Measurements from ENCODE around the gene SHISA6.

The SHISA6 gene

GRCh38 chr17:11356371-11356770 is 115.4 kb downstream of the SHISA6 start:
- no peak for DNase-seq

- no peak for DNase-seq
Observed at GRCh38 chr17:11363565-11364117, 122.6 kb downstream of the SHISA6 start.

- no peak for DNase-seq
Observed at GRCh38 chr17:11366272-11366850, 125.3 kb downstream of the SHISA6 start.

GRCh38 chr17:11369575-11369974 is 128.6 kb downstream of the SHISA6 start:
- no peak for DNase-seq

- DNase-seq = no peak
Observed at GRCh38 chr17:11372692-11373091, 131.7 kb downstream of the SHISA6 start.

- DNase-seq = no peak
Observed at GRCh38 chr17:11378506-11378905, 137.5 kb downstream of the SHISA6 start.

GRCh38 chr17:11380761-11381160 is 139.7 kb downstream of the SHISA6 start:
- no peak for DNase-seq

GRCh38 chr17:11383157-11383556 is 142.1 kb downstream of the SHISA6 start:
- DNase-seq = no peak

- no peak for DNase-seq
Observed at GRCh38 chr17:11384131-11384530, 143.1 kb downstream of the SHISA6 start.

GRCh38 chr17:11387610-11388009 is 146.6 kb downstream of the SHISA6 start:
- DNase-seq = no peak

- DNase-seq = no peak
Observed at GRCh38 chr17:11388054-11388453, 147.0 kb downstream of the SHISA6 start.

GRCh38 chr17:11389583-11389982 is 148.6 kb downstream of the SHISA6 start:
- no peak for DNase-seq

GRCh38 chr17:11391134-11391533 is 150.1 kb downstream of the SHISA6 start:
- no peak for DNase-seq

GRCh38 chr17:11404431-11405276 is 163.6 kb downstream of the SHISA6 start:
- DNase-seq = no peak

GRCh38 chr17:11406716-11407115 is 165.7 kb downstream of the SHISA6 start:
- no peak for DNase-seq

GRCh38 chr17:11412654-11413053 is 171.6 kb downstream of the SHISA6 start:
- DNase-seq = no peak

- no peak for DNase-seq
Observed at GRCh38 chr17:11418342-11418741, 177.3 kb downstream of the SHISA6 start.

GRCh38 chr17:11430751-11431150 is 189.7 kb downstream of the SHISA6 start:
- DNase-seq = no peak

- no peak for DNase-seq
Observed at GRCh38 chr17:11438673-11439072, 197.7 kb downstream of the SHISA6 start.

- no peak for DNase-seq
Observed at GRCh38 chr17:11441004-11441403, 200.0 kb downstream of the SHISA6 start.

- no peak for DNase-seq
Observed at GRCh38 chr17:11446316-11446715, 205.3 kb downstream of the SHISA6 start.

- no peak for DNase-seq
Observed at GRCh38 chr17:11454096-11454495, 213.1 kb downstream of the SHISA6 start.

GRCh38 chr17:11458279-11458678 is 217.3 kb downstream of the SHISA6 start:
- no peak for DNase-seq

GRCh38 chr17:11459861-11460331 is 218.9 kb downstream of the SHISA6 start:
- no peak for DNase-seq

All from NCI-H1436 (cell line).